Neural cell (in vitro differentiated cells): ENCODE results near the gene CEP295NL. TPM values are rescaled to one million over a fixed set of nuclear protein-coding genes. Genes with fewer than 3 reads are reported as not detected.
A peak's percentile ranks its signal among the peaks of the same experiment; 100 is the strongest.

Experiments
- H2AFZ ChIP-seq: fragments of 200-600, 300-800 bp; sonication (generic), shearing (Covaris generic); 2 replicates; pipeline ENCODE4 v1.6.0; 2014; ENCODE audit warnings: low read depth, mild to moderate bottlenecking, antibody characterized with exemption, low read length, moderate library complexity
- H3F3A ChIP-seq: fragments of 200-600 bp; shearing (Covaris generic); 2 replicates; pipeline ENCODE4 v1.6.1; 2016; ENCODE audit warnings: mild to moderate bottlenecking, moderate library complexity, mixed read lengths, antibody characterized with exemption, low read length; ENCODE audit not compliant: insufficient read depth, poor library complexity, severe bottlenecking
- H3K27ac ChIP-seq: fragments of 200-600, 300-800 bp; sonication (generic), shearing (Covaris generic); 2 replicates; pipeline ENCODE4 v1.5.1; 2014; ENCODE audit warnings: mild to moderate bottlenecking, low read length, moderate library complexity
- H3K27me3 ChIP-seq: fragments of 300-800, 200-600 bp; sonication (generic), shearing (Covaris generic); 2 replicates; pipeline ENCODE4 v1.6.0; 2014; ENCODE audit warnings: mild to moderate bottlenecking, low read depth, low read length, moderate library complexity; ENCODE audit not compliant: insufficient read depth
- H3K36me3 ChIP-seq: fragments of 300-800, 200-600 bp; sonication (generic), shearing (Covaris generic); 2 replicates; pipeline ENCODE4 v1.5.1; 2014; ENCODE audit warnings: mild to moderate bottlenecking, antibody characterized with exemption, low read length, moderate library complexity; ENCODE audit not compliant: insufficient read depth
- H3K4me2 ChIP-seq: fragments of 300-800, 200-600 bp; sonication (generic), shearing (Covaris generic); 2 replicates; pipeline ENCODE4 v1.6.0; 2014; ENCODE audit warnings: mild to moderate bottlenecking, low read length
- H3K4me3 ChIP-seq: fragments of 300-800, 200-600 bp; sonication (generic), shearing (Covaris generic); 2 replicates; pipeline ENCODE4 v1.5.1; 2014; ENCODE audit warnings: mild to moderate bottlenecking, low read length, moderate library complexity
- H3K79me2 ChIP-seq: fragments of 200-600 bp; shearing (Covaris generic); replicated peaks from 2 replicates; pipeline ENCODE4 v1.6.0; 2014; ENCODE audit warnings: mild to moderate bottlenecking, low read length, moderate library complexity; ENCODE audit not compliant: insufficient read depth
- H3K9ac ChIP-seq: fragments of 300-800, 200-600 bp; sonication (generic), shearing (Covaris generic); 2 replicates; pipeline ENCODE4 v1.6.1; 2016; ENCODE audit warnings: mild to moderate bottlenecking, low read length, mixed read lengths
- H3K9me2 ChIP-seq: fragments of 200-600 bp; shearing (Covaris generic); 2 replicates; pipeline ENCODE4 v1.6.1; 2016; ENCODE audit warnings: mild to moderate bottlenecking, low read length, mixed read lengths; ENCODE audit not compliant: insufficient read depth
- H3K9me3 ChIP-seq: fragments of 200-600, 300-800 bp; sonication (generic), shearing (Covaris generic); 2 replicates; pipeline ENCODE4 v1.6.1; 2016; ENCODE audit warnings: mild to moderate bottlenecking, mixed run types, low read length, moderate library complexity, mixed read lengths
- H4K20me1 ChIP-seq: fragments of 200-600 bp; shearing (Covaris generic); 2 replicates; pipeline ENCODE4 v1.6.1; 2016; ENCODE audit warnings: mild to moderate bottlenecking, mixed run types; ENCODE audit not compliant: insufficient read depth
- CTCF ChIP-seq: fragments of 450-650 bp; IDR thresholded peaks from 2 replicates; pipeline ENCODE4 v1.5.1; 2014; ENCODE audit warnings: antibody characterized with exemption, mild to moderate bottlenecking, moderate library complexity; ENCODE audit not compliant: poor library complexity, severe bottlenecking
- EP300 ChIP-seq: fragments of 450-650 bp; conservative IDR thresholded peaks from 2 replicates; pipeline ENCODE4 v1.6.1; 2014; ENCODE audit warnings: antibody characterized with exemption, mild to moderate bottlenecking, moderate library complexity; ENCODE audit not compliant: poor library complexity, severe bottlenecking
- EZH2 ChIP-seq: fragments of 200-600, 300-800 bp; shearing (Covaris generic), sonication (generic); IDR thresholded peaks from 2 replicates; pipeline ENCODE4 v1.6.1; 2014; ENCODE audit warnings: antibody characterized with exemption, low read length, borderline replicate concordance, mild to moderate bottlenecking; ENCODE audit not compliant: insufficient read depth, poor library complexity, severe bottlenecking
- MXI1 ChIP-seq: fragments of 450-650 bp; conservative IDR thresholded peaks from 2 replicates; pipeline ENCODE4 v1.6.1; 2014; ENCODE audit warnings: antibody characterized with exemption, mild to moderate bottlenecking; ENCODE audit not compliant: poor library complexity, severe bottlenecking
- POLR2AphosphoS5 ChIP-seq: IDR thresholded peaks from 2 replicates; pipeline ENCODE4 v1.6.1; 2012
- RAD21 ChIP-seq: fragments of 450-650 bp; conservative IDR thresholded peaks from 2 replicates; pipeline ENCODE4 v1.6.1; 2014; ENCODE audit warnings: antibody characterized with exemption, mild to moderate bottlenecking, moderate library complexity
- REST ChIP-seq: IDR thresholded peaks from 2 replicates; pipeline ENCODE4 v1.6.1; 2012; ENCODE audit warnings: borderline replicate concordance
- SMC3 ChIP-seq: fragments of 450-650 bp; conservative IDR thresholded peaks from 2 replicates; pipeline ENCODE4 v1.6.1; 2014; ENCODE audit warnings: antibody characterized with exemption, mild to moderate bottlenecking, moderate library complexity; ENCODE audit not compliant: poor library complexity
- TAF1 ChIP-seq: IDR thresholded peaks from 2 replicates; pipeline ENCODE4 v1.6.1; 2012; ENCODE audit warnings: low read depth
- polyA plus RNA-seq: library from polyadenylated mRNA; depleted of rRNA; stranded (reverse); fragments of >200 nt; gene quantifications from 2 replicates; pipeline ENCODE4 v1.2.3, GENCODE V29; 2014

CEP295NL gene
- polyA plus RNA-seq, 1 donor from 2014 or later: not detected

- no peaks in the 10 kb centered on the region for H3K9me3 ChIP-seq
- TF ChIP-seq POLR2AphosphoS5: no peak
- TF ChIP-seq MXI1: no peak
- no peak for TF ChIP-seq RAD21
- TF ChIP-seq EP300: no peak
- TF ChIP-seq EZH2: no peak
- no peak for TF ChIP-seq REST
- no peak for TF ChIP-seq SMC3
- TF ChIP-seq TAF1: no peak
- TF ChIP-seq CTCF: no peak
- no peaks in the 10 kb centered on the region for H3K36me3 ChIP-seq
These were observed 27.1 kb upstream of the CEP295NL start for GRCh38 chr17:78929908-78930775.

GRCh38 chr17:78925662-78926555 lies 22.9 kb upstream of the CEP295NL start:
- no peaks in the 10 kb centered on the region for H3K9me2 ChIP-seq
- peak overlapping the region; percentile 51 for H2AFZ ChIP-seq
- no peak overlapping the region for H3K4me2 ChIP-seq
- no peaks in the 10 kb centered on the region for H4K20me1 ChIP-seq
- no peaks in the 10 kb centered on the region for H3K36me3 ChIP-seq
- no peaks in the 10 kb centered on the region for H3F3A ChIP-seq
- H3K27ac ChIP-seq: peak overlapping the region; percentile 66
- H3K9ac ChIP-seq: peak overlapping the region; percentile 76
- H3K79me2 ChIP-seq: peaks cover 37% of the 10 kb centered on the region
- H3K27me3 ChIP-seq: no peaks in the 10 kb centered on the region
- no peaks in the 10 kb centered on the region for H3K9me3 ChIP-seq
- TF ChIP-seq CTCF (no peak), RAD21 (no peak), REST (no peak), SMC3 (no peak), EP300 (no peak), TAF1 (no peak), MXI1 (no peak), EZH2 (no peak), POLR2AphosphoS5 (no peak)
- H3K4me3 ChIP-seq: peak overlapping the region; percentile 64

More at GRCh38 chr17:78929908-78930775, 27.1 kb upstream of the CEP295NL start:
- no peaks in the 10 kb centered on the region for H3F3A ChIP-seq
- H3K27ac ChIP-seq: no peak overlapping the region
- H3K4me2 ChIP-seq: no peak overlapping the region
- H3K9ac ChIP-seq: no peak overlapping the region
- no peaks in the 10 kb centered on the region for H4K20me1 ChIP-seq
- H3K9me2 ChIP-seq: no peaks in the 10 kb centered on the region
- H3K27me3 ChIP-seq: no peaks in the 10 kb centered on the region
- no peak overlapping the region for H2AFZ ChIP-seq
- no peak overlapping the region for H3K4me3 ChIP-seq
- H3K79me2 ChIP-seq: peaks cover 5% of the 10 kb centered on the region
